PC-3 (cell line): ENCODE results near the gene CCNB1IP1. TPM values are rescaled to one million over a fixed set of nuclear protein-coding genes. Genes with fewer than 3 reads are reported as not detected.

Source experiments
- ATAC-seq: fragments of 200-7000 bp; cut with Tn5 transposase; 2 replicates; pipeline ENCODE4 v1.9.1; 2020; ENCODE audit warnings: mild to moderate bottlenecking, moderate library complexity
- Bru-seq: library from RNA; stranded (reverse); fragments of 400-500 nt; gene quantifications from one replicate; lab custom pipeline; 2021; lab: Mats Ljungman, UMichigan
- BruChase-seq, 2 experiments: library from RNA; stranded (reverse); fragments of 400-500 nt; gene quantifications; one replicate each; lab custom pipeline; 2021; lab: Mats Ljungman, UMichigan
- BruUV-seq: library from RNA; stranded (reverse); fragments of 400-500 nt; replicated peaks from 2 replicates; lab custom pipeline; 2021; lab: Mats Ljungman, UMichigan
- CTCF ChIA-PET: fragments of 300-600 bp; sonication (Branson Sonifier 250); formaldehyde crosslinking; loops from one replicate; lab custom pipeline; 2022; ENCODE audit warnings: antibody characterized with exemption; lab: Charles Lee
- POLR2A ChIA-PET: fragments of 300-600 bp; sonication (Branson Sonifier 250); formaldehyde crosslinking; loops from one replicate; lab custom pipeline; 2022; ENCODE audit warnings: antibody characterized with exemption; ENCODE audit not compliant: unreplicated experiment; lab: Charles Lee
- DNase-seq: peaks from one replicate; pipeline ENCODE4 v3.0.0-alpha.2; 2015
- H2AFZ ChIP-seq: fragments of 300-600 bp; sonication (generic); 2 replicates; pipeline ENCODE4 v1.6.0; 2016; ENCODE audit warnings: antibody characterized with exemption, low read length
- H3F3A ChIP-seq: fragments of 300-600 bp; sonication (generic); one replicate; pipeline ENCODE4 v1.6.0; 2017; ENCODE audit warnings: antibody characterized with exemption, low read length, control low read depth, mild to moderate bottlenecking; ENCODE audit not compliant: unreplicated experiment
- H3K27ac ChIP-seq: fragments of 300-600 bp; sonication (generic); 2 replicates; pipeline ENCODE4 v1.5.1; 2016; ENCODE audit warnings: mild to moderate bottlenecking, low read length
- H3K27me3 ChIP-seq: fragments of 300-600 bp; sonication (generic); 2 replicates; pipeline ENCODE4 v1.6.1; 2016; ENCODE audit warnings: low read length, mixed read lengths
- H3K36me3 ChIP-seq: fragments of 300-600 bp; sonication (generic); 2 replicates; pipeline ENCODE4 v1.6.1; 2016; ENCODE audit warnings: low read depth, mixed run types, low read length, mixed read lengths
- H3K4me1 ChIP-seq: fragments of 300-600 bp; sonication (generic); 2 replicates; pipeline ENCODE4 v1.5.1; 2016; ENCODE audit warnings: low read length; ENCODE audit not compliant: insufficient read depth
- H3K4me2 ChIP-seq: fragments of 300-600 bp; sonication (generic); 2 replicates; pipeline ENCODE4 v1.6.0; 2016; ENCODE audit warnings: low read length
- H3K4me3 ChIP-seq: fragments of 300-600 bp; sonication (generic); 2 replicates; pipeline ENCODE4 v1.5.1; 2016; ENCODE audit warnings: mild to moderate bottlenecking, low read length, mixed read lengths
- H3K79me2 ChIP-seq: fragments of 300-600 bp; sonication (generic); 2 replicates; pipeline ENCODE4 v1.6.1; 2017; ENCODE audit warnings: low read length, mixed read lengths
- H3K9ac ChIP-seq: fragments of 300-600 bp; sonication (generic); 2 replicates; pipeline ENCODE4 v1.6.0; 2016; ENCODE audit warnings: mild to moderate bottlenecking, low read length
- H3K9me2 ChIP-seq: fragments of 300-600 bp; sonication (generic); replicated peaks from 2 replicates; pipeline ENCODE4 v1.6.1; 2016; ENCODE audit warnings: mixed run types, low read length, mixed read lengths
- H3K9me3 ChIP-seq: fragments of 300-600 bp; sonication (generic); 2 replicates; pipeline ENCODE4 v1.6.1; 2016; ENCODE audit warnings: low read length, mixed read lengths
- H4K20me1 ChIP-seq: fragments of 300-600 bp; sonication (generic); 2 replicates; pipeline ENCODE4 v1.6.1; 2016; ENCODE audit warnings: low read length, mixed read lengths
- EZH2 ChIP-seq: fragments of 300-600 bp; sonication (generic); IDR thresholded peaks from one replicate; pipeline ENCODE4 v1.6.1; 2017; ENCODE audit warnings: antibody characterized with exemption, mild to moderate bottlenecking, low read length; ENCODE audit not compliant: unreplicated experiment
- EZH2phosphoT487 ChIP-seq: fragments of 300-600 bp; sonication (generic); IDR thresholded peaks from 2 replicates; pipeline ENCODE4 v1.6.1; 2018; ENCODE audit warnings: mild to moderate bottlenecking, antibody characterized with exemption, low read length, borderline replicate concordance
- intact Hi-C: fragments of 100-400 bp; cut with micrococcal nuclease; formaldehyde crosslinking; loops from 2 replicates; pipeline ENCODE4 v1.9.0; 2023
- long read RNA-seq: library from polyadenylated mRNA; unstranded; transcript quantifications from one replicate; pipeline ENCODE4 v2.0.0, GENCODE V29; 2021; ENCODE audit not compliant: unreplicated experiment
- total RNA-seq: library from RNA; depleted of rRNA; stranded (reverse); fragments of >200 nt; gene quantifications from 2 replicates; pipeline ENCODE4 v1.2.3, GENCODE V29; 2014; rRNA removed
- TF ChIP-seq, protein P1 (sequence below): fragments of 300-600 bp; sonication (generic); conservative IDR thresholded peaks from 2 replicates; pipeline ENCODE4 v1.5.1; 2017; ENCODE audit warnings: antibody characterized with exemption, low read depth, mild to moderate bottlenecking, low read length

CCNB1IP1 gene
- total RNA-seq (32.8 and 35.0 TPM in 2 replicates), Bru-seq, nascent RNA (percentile 79 among the genes with signal in this experiment), BruChase-seq, experiment 1, labeled RNA remaining after a 6-hour chase (percentile 77 among the genes with signal in this experiment), BruChase-seq, experiment 2, labeled RNA remaining after a 2-hour chase (percentile 73 among the genes with signal in this experiment)
- long read RNA-seq, transcript CCNB1IP1-202 (7 exons, 1,479 nt), result major isoform, 13 of 41 reads
- long read RNA-seq, partial matches to known transcripts, result 18 of 41 reads
- long read RNA-seq, other reads (novel, unspliced or antisense), result 8 of 41 reads

GRCh38 chr14:20332788-20333493 lies at the start of gene CCNB1IP1:
CCNB1IP1 (minus strand) TSS chr14:20333279; CDS start chr14:20316523, 16,756 bp downstream.
- peaks cover 8% of the 10 kb centered on the region; the same call in 1 of the 2 replicates for H3K36me3 ChIP-seq
- peak within 1 kb of the TSS; percentile 91 for H3K4me2 ChIP-seq
- no peaks in the 10 kb centered on the region for H3K27me3 ChIP-seq
- TSS peak; percentile 91 for BruUV-seq
- H3K27ac ChIP-seq, result peak within 1 kb of the TSS; percentile 26
- TF ChIP-seq, protein P1, sequence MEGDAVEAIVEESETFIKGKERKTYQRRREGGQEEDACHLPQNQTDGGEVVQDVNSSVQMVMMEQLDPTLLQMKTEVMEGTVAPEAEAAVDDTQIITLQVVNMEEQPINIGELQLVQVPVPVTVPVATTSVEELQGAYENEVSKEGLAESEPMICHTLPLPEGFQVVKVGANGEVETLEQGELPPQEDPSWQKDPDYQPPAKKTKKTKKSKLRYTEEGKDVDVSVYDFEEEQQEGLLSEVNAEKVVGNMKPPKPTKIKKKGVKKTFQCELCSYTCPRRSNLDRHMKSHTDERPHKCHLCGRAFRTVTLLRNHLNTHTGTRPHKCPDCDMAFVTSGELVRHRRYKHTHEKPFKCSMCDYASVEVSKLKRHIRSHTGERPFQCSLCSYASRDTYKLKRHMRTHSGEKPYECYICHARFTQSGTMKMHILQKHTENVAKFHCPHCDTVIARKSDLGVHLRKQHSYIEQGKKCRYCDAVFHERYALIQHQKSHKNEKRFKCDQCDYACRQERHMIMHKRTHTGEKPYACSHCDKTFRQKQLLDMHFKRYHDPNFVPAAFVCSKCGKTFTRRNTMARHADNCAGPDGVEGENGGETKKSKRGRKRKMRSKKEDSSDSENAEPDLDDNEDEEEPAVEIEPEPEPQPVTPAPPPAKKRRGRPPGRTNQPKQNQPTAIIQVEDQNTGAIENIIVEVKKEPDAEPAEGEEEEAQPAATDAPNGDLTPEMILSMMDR, result no peak
- no peak for TF ChIP-seq EZH2
- no peak for TF ChIP-seq EZH2phosphoT487
- H3K79me2 ChIP-seq, result peaks cover 46% of the 10 kb centered on the region
- ATAC-seq, result peak; percentile 97
- H3K9me3 ChIP-seq, result no peaks in the 10 kb centered on the region
- H4K20me1 ChIP-seq, result no peaks in the 10 kb centered on the region; the same call in 1 of the 2 replicates
- POLR2A ChIA-PET, result interaction anchor here (0.6 to 0.9 kb wide), 2 partner anchors 10 to 1917 kb away, joined by 3 to 9 read pairs; no protein-coding TSS in a partner anchor
- peak; percentile 94 for DNase-seq
- intact Hi-C loops, result loop anchor here (1.0 kb wide), 1 partner anchor 10 kb away; the partner anchor contains the start of gene PARP2
- peaks cover 10% of the 10 kb centered on the region for H3K4me1 ChIP-seq
- H3F3A ChIP-seq, result no peaks in the 10 kb centered on the region
- H3K9me2 ChIP-seq, result no peaks in the 10 kb centered on the region
- CTCF ChIA-PET, result no interaction called here
- H3K9ac ChIP-seq, result peak within 1 kb of the TSS; percentile 82
- peak within 1 kb of the TSS; percentile 83 for H3K4me3 ChIP-seq
- peak within 1 kb of the TSS; percentile 79 for H2AFZ ChIP-seq

GRCh38 chr14:20382526-20382925 lies 49.4 kb upstream of the CCNB1IP1 start:
- H3K9ac ChIP-seq, result no peak overlapping the region
- no TSS peak for BruUV-seq
- ChIA-PET CTCF (no interaction called here), POLR2A (no interaction called here)
- TF ChIP-seq EZH2phosphoT487, result no peak
- no peak for TF ChIP-seq EZH2
- TF ChIP-seq, protein P1, result no peak
- intact Hi-C loops, result no loop called here
- peaks cover 10% of the 10 kb centered on the region; the same call in 1 of the 2 replicates for H3K36me3 ChIP-seq
- H4K20me1 ChIP-seq, result no peaks in the 10 kb centered on the region
- no peaks in the 10 kb centered on the region for H3K9me2 ChIP-seq
- no peaks in the 10 kb centered on the region for H3K4me1 ChIP-seq
- H3F3A ChIP-seq, result no peaks in the 10 kb centered on the region
- H3K4me3 ChIP-seq, result no peak overlapping the region
- no peak overlapping the region for H3K4me2 ChIP-seq
- H2AFZ ChIP-seq, result no peak overlapping the region
- no peaks in the 10 kb centered on the region for H3K27me3 ChIP-seq
- no peak for DNase-seq
- ATAC-seq, result no peak
- no peaks in the 10 kb centered on the region for H3K9me3 ChIP-seq
- no peaks in the 10 kb centered on the region for H3K79me2 ChIP-seq
- no peak overlapping the region for H3K27ac ChIP-seq
